Neuronal stem cell (in vitro differentiated cells): ENCODE results near the gene LOXHD1.

ENCODE experiments used
- DNase-seq: peaks from one replicate; pipeline ENCODE4 v3.0.0-alpha.2; 2013; ENCODE audit warnings: low spot score
- H2AFZ ChIP-seq: one replicate; pipeline ENCODE4 v1.6.1; 2013; ENCODE audit warnings: mild to moderate bottlenecking, low read length, inconsistent platforms
- H2AK5ac ChIP-seq: 2 replicates; pipeline ENCODE4 v1.6.1; 2013; ENCODE audit warnings: low read depth, mild to moderate bottlenecking, inconsistent platforms, low read length, moderate library complexity, mixed read lengths
- H2BK120ac ChIP-seq: 2 replicates; pipeline ENCODE4 v1.6.1; 2013; ENCODE audit warnings: low read depth, mild to moderate bottlenecking, inconsistent platforms, low read length, moderate library complexity, mixed read lengths
- H2BK12ac ChIP-seq: one replicate; pipeline ENCODE4 v1.6.1; 2013; ENCODE audit warnings: low read length, inconsistent platforms
- H2BK15ac ChIP-seq: 2 replicates; pipeline ENCODE4 v1.6.1; 2013; ENCODE audit warnings: mild to moderate bottlenecking, low read length, inconsistent platforms, mixed read lengths
- H2BK5ac ChIP-seq: one replicate; pipeline ENCODE4 v1.6.1; 2013; ENCODE audit warnings: inconsistent platforms, mild to moderate bottlenecking, low read length, moderate library complexity
- H3K14ac ChIP-seq: one replicate; pipeline ENCODE4 v1.6.1; 2013; ENCODE audit warnings: low read length, inconsistent platforms
- H3K18ac ChIP-seq: 2 replicates; pipeline ENCODE4 v1.6.1; 2013; ENCODE audit warnings: low read length, inconsistent platforms
- H3K23ac ChIP-seq: 2 replicates; pipeline ENCODE4 v1.6.1; 2013; ENCODE audit warnings: low read depth, mild to moderate bottlenecking, mixed read lengths, low read length, inconsistent platforms; ENCODE audit not compliant: poor library complexity
- H3K27ac ChIP-seq: replicated peaks from 3 replicates; pipeline ENCODE4 v1.5.1; 2013; ENCODE audit warnings: low read length, inconsistent platforms
- H3K27me3 ChIP-seq, 3 experiments: 2 replicates each; pipeline ENCODE4 v1.6.1; 2013; ENCODE audit warnings: low read length in 3 of 3, mild to moderate bottlenecking in 2 of 3, inconsistent platforms in 1 of 3, low read depth in 1 of 3, mixed read lengths in 1 of 3, moderate library complexity in 1 of 3; ENCODE audit not compliant: control insufficient read depth in 3 of 3, insufficient read depth in 3 of 3
- H3K36me3 ChIP-seq, 2 donors: replicated peaks in 1 of 2; 2 replicates each; pipeline ENCODE4 v1.6.1; 2013; ENCODE audit warnings: low read length in 2 of 2; ENCODE audit not compliant: control insufficient read depth in 2 of 2, insufficient read depth in 2 of 2
- H3K4ac ChIP-seq: 2 replicates; pipeline ENCODE4 v1.6.1; 2013; ENCODE audit warnings: inconsistent platforms, mild to moderate bottlenecking, low read length, moderate library complexity
- H3K4me1 ChIP-seq, 2 donors: 1 replicate in 1 of 2; 2 replicates in 1 of 2; pipeline ENCODE4 v1.6.1; 2013; ENCODE audit warnings: low read length in 2 of 2, low read depth in 1 of 2; ENCODE audit not compliant: control insufficient read depth in 2 of 2, insufficient read depth in 1 of 2
- H3K4me2 ChIP-seq: one replicate; pipeline ENCODE4 v1.6.1; 2013; ENCODE audit warnings: mild to moderate bottlenecking, low read length, inconsistent platforms; ENCODE audit not compliant: insufficient read depth, poor library complexity, severe bottlenecking
- H3K4me3 ChIP-seq, 2 donors: 2 replicates each; pipeline ENCODE4 v1.5.1; 2013; ENCODE audit warnings: low read length in 2 of 2, mild to moderate bottlenecking in 2 of 2, inconsistent platforms in 1 of 2, moderate library complexity in 1 of 2
- H3K79me1 ChIP-seq: one replicate; pipeline ENCODE4 v1.6.1; 2013; ENCODE audit warnings: low read depth, mild to moderate bottlenecking, inconsistent platforms, low read length, moderate library complexity
- H3K9ac ChIP-seq: one replicate; pipeline ENCODE4 v1.6.1; 2013; ENCODE audit warnings: mild to moderate bottlenecking, low read depth, low read length, inconsistent platforms; ENCODE audit not compliant: poor library complexity
- H3K9me3 ChIP-seq, 2 donors: replicated peaks in 1 of 2; 2 replicates each; pipeline versions ENCODE3 to v1.6.1; 2013; ENCODE audit warnings: low read length in 2 of 2, mild to moderate bottlenecking in 2 of 2, inconsistent platforms in 1 of 2, low read depth in 1 of 2, mixed read lengths in 1 of 2, moderate library complexity in 1 of 2; ENCODE audit not compliant: control insufficient read depth in 2 of 2, insufficient read depth in 1 of 2
- H4K8ac ChIP-seq: one replicate; pipeline ENCODE4 v1.6.1; 2013; ENCODE audit warnings: low read depth, mild to moderate bottlenecking, inconsistent platforms, low read length, moderate library complexity
- H4K91ac ChIP-seq: one replicate; pipeline ENCODE4 v1.6.1; 2013; ENCODE audit warnings: low read length, low read depth, mild to moderate bottlenecking, inconsistent platforms; ENCODE audit not compliant: poor library complexity
- WGBS, 2 donors: extraction: QIAGEN DNeasy Blood & Tissue Kit; methylation state at CpG; one replicate each; pipeline ENCODE4 v1.1.7; 2013; ENCODE audit warnings: missing lambda C conversion rate in 2 of 2, mixed read lengths in 1 of 2; ENCODE audit not compliant: insufficient read length in 2 of 2, insufficient replicate concordance in 1 of 2; ENCODE audit errors: extremely low coverage in 2 of 2; 5-methylcytosine and 5-hydroxymethylcytosine counted together

LOXHD1 gene

GRCh38 chr18:46427216-46427995, 229.6 kb downstream of the LOXHD1 start:
- Histone ChIP-seq H2BK12ac (peak overlapping the region; percentile 23), H2AK5ac (no peak overlapping the region), H3K4me3 (no peak overlapping the region), H3K9me3 (peaks cover 0 to 4% of the 10 kb centered on the region in 2 donors), H2BK15ac (peak overlapping the region; percentile 44), H4K91ac (no peak overlapping the region), H3K27ac (no peak overlapping the region), H3K9ac (no peak overlapping the region), H3K36me3 (no peaks in the 10 kb centered on the region), H3K4me2 (no peak overlapping the region), H3K18ac (peak overlapping the region; percentile 54), H3K23ac (peak overlapping the region; percentile 6), H2AFZ (no peak overlapping the region), H3K27me3 (no peaks in the 10 kb centered on the region), H3K4me1 (peaks cover 9 to 29% of the 10 kb centered on the region in 2 donors), H3K14ac (no peak overlapping the region), H2BK120ac (no peak overlapping the region), H4K8ac (no peak overlapping the region), H3K4ac (no peak overlapping the region), H2BK5ac (peak overlapping the region; percentile 66), H3K79me1 (peaks cover 5% of the 10 kb centered on the region)
- WGBS, 2 donors: no CpG with 5 or more reads among the region's 16 CpGs
- no peak for DNase-seq
